Measurements from ENCODE around the gene C22orf23. TPM values are rescaled to one million over a fixed set of nuclear protein-coding genes. Genes with fewer than 3 reads are reported as not detected.

Gene C22orf23
- total RNA-seq, 1 donor from 2014 or later = 0.79 TPM

GRCh38 chr22:37943825-37944198, 9.6 kb downstream of the C22orf23 start:
- Mint-ChIP-seq H3K36me3 (ENCODE audit: low read depth) (no peaks in the 10 kb centered on the region), H3K27ac (ENCODE audit: unreplicated experiment) (no peak overlapping the region), H3K4me3 (no peak overlapping the region), H3K27me3 (ENCODE audit: low read depth) (no peaks in the 10 kb centered on the region), H3K9me3 (no peaks in the 10 kb centered on the region), H3K4me1 (no peaks in the 10 kb centered on the region)
- no peak for DNase-seq (ENCODE audit: low read depth, low spot score)
- TF ChIP-seq CTCF (conservative IDR thresholded peaks at IDR 0.05) = no peak

GRCh38 chr22:37943136-37943824, 10.1 kb downstream of the C22orf23 start:
- no peak for TF ChIP-seq CTCF (conservative IDR thresholded peaks at IDR 0.05)
- Mint-ChIP-seq H3K4me3 (no peak overlapping the region), H3K4me1 (no peaks in the 10 kb centered on the region), H3K9me3 (no peaks in the 10 kb centered on the region), H3K27me3 (ENCODE audit: low read depth) (no peaks in the 10 kb centered on the region), H3K36me3 (ENCODE audit: low read depth) (no peaks in the 10 kb centered on the region), H3K27ac (ENCODE audit: unreplicated experiment) (no peak overlapping the region)
- no peak for DNase-seq (ENCODE audit: low read depth, low spot score)

GRCh38 chr22:37942133-37942532, 11.3 kb downstream of the C22orf23 start:
- Mint-ChIP-seq H3K9me3 (no peaks in the 10 kb centered on the region), H3K27ac (ENCODE audit: unreplicated experiment) (no peak overlapping the region), H3K4me1 (no peaks in the 10 kb centered on the region)

GRCh38 chr22:37940698-37941376, 12.6 kb downstream of the C22orf23 start:
- DNase-seq (ENCODE audit: low read depth, low spot score) = no peak
- H3K4me3 Mint-ChIP-seq = no peak overlapping the region
- H3K27me3 Mint-ChIP-seq (ENCODE audit: low read depth) = no peaks in the 10 kb centered on the region
- H3K4me1 Mint-ChIP-seq = no peaks in the 10 kb centered on the region
- TF ChIP-seq CTCF (conservative IDR thresholded peaks at IDR 0.05) = no peak
- H3K9me3 Mint-ChIP-seq = no peaks in the 10 kb centered on the region
- peak overlapping the region; percentile 60 for H3K27ac Mint-ChIP-seq (ENCODE audit: unreplicated experiment)
- no peaks in the 10 kb centered on the region for H3K36me3 Mint-ChIP-seq (ENCODE audit: low read depth)

More at GRCh38 chr22:37942133-37942532, 11.3 kb downstream of the C22orf23 start:
- TF ChIP-seq CTCF (conservative IDR thresholded peaks at IDR 0.05) = no peak
- H3K27me3 Mint-ChIP-seq (ENCODE audit: low read depth) = no peaks in the 10 kb centered on the region
- no peak overlapping the region for H3K4me3 Mint-ChIP-seq
- DNase-seq (ENCODE audit: low read depth, low spot score) = no peak
- H3K36me3 Mint-ChIP-seq (ENCODE audit: low read depth) = no peaks in the 10 kb centered on the region

GRCh38 chr22:37933711-37934376, 19.6 kb downstream of the C22orf23 start:
- Mint-ChIP-seq H3K36me3 (ENCODE audit: low read depth) (peaks cover 3% of the 10 kb centered on the region), H3K27ac (ENCODE audit: unreplicated experiment) (peak overlapping the region; percentile 67), H3K27me3 (ENCODE audit: low read depth) (no peaks in the 10 kb centered on the region), H3K4me1 (peaks cover 8% of the 10 kb centered on the region), H3K4me3 (no peak overlapping the region), H3K9me3 (no peaks in the 10 kb centered on the region)
- TF ChIP-seq CTCF (conservative IDR thresholded peaks at IDR 0.05) = peak; percentile 94
- peak; percentile 93 for DNase-seq (ENCODE audit: low read depth, low spot score)
